Umbilical cord (tissue), 2 donors: ENCODE measurements around the gene TPBG. TPM values are rescaled to one million over a fixed set of nuclear protein-coding genes. Genes with fewer than 3 reads are reported as not detected.
"Not testable (repeated sequence)": the region's sequence is repeated elsewhere in the genome, so short reads cannot be mapped to it uniquely, and the experiment has no call there.

ENCODE experiments used
- DNase-seq: peaks from one replicate; pipeline ENCODE4 v3.0.0-alpha.2; 2015; ENCODE audit warnings: low spot score
- total RNA-seq: library from RNA; depleted of rRNA; stranded (reverse); fragments of >200 nt; gene quantifications from one replicate; pipeline ENCODE4 v1.2.3, GENCODE V29; 2014; ENCODE audit warnings: low replicate concordance; ENCODE audit not compliant: insufficient read depth

The TPBG gene
- total RNA-seq, 1 donor from 2014 or later: 5.8 TPM

DNA sequence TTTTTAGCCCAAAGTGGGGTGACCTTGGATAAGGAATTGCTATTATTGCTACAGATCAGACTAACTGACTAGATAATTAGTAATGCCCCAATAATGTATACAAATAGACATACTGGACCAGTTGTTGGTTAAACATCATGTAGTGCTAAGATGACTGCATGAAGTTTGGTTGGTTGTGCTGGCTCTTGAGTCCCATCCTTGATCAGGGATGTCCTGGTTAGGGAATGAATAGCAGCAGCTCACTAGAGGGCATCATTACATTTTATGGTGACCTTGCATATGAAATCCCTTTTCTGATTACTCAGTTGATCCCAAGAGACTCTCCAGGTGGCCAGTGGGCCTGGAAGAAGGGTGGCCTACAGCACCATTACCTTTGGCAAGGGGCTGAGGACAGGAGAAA is 10.9 kb downstream of the TPBG start:
- DNase-seq: no peak

DNA sequence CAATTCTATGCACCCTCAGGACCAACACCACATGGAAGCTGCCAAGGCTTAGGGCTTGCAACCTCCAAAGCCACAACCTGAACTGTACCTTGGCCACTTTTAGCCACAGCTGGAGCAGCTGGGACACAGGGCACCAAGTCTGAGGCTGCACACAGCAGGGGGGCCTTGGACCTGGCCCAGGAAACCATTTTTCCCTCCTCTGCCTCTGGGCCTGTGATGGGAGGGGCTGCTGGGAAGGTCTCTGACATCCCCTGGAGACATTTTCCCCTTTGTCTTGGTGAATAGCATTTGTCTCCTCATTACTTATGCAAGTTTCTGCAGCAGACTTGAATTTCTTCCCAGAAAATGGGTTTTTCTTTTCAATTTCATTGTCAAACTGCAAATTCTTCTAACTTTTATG is 13.0 kb downstream of the TPBG start:
- DNase-seq: no peak

DNA sequence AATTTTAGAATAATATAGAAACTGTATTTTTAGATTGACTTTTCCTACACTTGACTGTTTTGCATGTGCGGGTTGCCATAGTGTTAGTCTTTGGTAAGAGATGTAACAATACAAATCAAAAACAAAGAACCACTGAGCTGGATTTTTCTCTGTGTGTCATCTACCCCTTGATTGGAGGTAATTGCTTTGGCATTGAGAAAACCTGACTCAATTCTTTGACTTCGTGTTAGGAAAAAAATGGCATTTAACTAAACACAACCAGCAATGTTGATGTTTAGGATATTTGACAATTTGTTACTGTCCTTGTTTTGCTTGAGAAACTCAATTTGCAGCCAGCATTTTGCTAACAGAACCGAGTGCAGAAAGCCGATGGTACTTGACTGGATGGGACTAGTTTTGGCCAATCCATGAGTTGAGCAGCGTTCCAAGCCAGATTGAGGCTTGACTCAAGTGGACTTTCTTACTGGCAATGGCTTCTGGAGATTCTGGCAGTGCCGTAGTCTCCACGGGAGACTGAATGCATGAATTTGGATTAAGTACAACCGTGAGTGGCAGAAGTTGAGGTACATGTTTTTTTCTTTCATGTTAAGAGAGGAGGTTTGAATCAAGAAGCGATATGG is 17.1 kb downstream of the TPBG start:
- no peak for DNase-seq

DNA sequence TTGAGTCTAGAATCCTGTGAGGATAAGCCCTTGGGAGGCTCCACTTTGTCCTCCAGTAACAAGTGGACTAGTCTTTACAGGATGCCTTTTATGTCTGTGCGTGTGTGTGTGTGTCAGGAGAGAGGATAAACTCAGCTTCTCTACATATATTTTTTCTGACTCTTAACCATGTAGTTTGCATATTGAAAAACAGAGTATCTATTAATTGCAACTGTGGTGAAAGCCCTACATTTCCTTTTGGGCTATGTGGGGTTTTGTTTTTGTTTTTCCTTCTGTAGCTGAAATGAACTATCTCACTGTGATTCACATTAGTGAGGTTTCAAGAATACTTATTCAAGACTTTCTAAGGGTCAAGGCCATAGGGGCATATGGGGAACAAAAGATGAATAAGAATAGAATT is 17.7 kb downstream of the TPBG start:
- no peak for DNase-seq

DNA sequence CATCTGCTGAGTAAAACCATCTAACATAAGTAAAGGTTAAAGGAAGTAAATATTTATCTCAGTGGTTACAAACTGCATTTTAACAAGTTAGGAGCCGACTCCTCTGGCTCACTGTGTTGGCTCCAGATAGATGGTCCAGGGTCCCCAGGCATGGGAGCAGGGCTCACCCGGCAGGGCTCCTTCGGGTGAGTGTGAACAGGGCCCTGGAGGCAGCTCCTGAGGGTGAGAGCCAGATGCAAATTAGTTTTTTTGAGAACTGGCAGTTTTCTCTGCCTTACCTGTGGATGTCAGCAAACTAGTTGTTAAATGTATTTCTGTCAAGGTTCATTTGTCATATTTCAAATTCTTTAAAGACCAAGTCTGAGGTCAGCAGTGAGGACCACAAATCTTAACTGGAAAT is 21.5 kb downstream of the TPBG start:
- DNase-seq: no peak

DNA sequence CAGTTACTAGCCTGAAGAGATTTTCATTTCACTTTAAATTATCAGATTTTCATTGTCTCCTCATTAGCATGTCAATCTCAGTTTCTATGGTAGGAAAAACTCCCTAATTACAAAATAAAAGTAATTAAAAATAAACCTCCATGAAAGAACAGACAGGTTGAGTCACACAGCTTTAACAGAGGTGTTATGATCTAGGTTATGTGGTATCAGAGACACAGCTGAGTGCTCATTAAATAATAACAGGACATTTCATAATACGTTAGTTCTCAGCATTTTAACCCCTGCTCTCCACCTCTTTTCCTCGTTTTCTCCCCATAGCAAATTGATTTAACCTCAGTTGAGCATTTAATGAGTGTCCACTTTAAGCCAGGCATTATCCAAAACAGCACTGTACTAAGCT is 21.9 kb downstream of the TPBG start:
- no peak for DNase-seq

DNA sequence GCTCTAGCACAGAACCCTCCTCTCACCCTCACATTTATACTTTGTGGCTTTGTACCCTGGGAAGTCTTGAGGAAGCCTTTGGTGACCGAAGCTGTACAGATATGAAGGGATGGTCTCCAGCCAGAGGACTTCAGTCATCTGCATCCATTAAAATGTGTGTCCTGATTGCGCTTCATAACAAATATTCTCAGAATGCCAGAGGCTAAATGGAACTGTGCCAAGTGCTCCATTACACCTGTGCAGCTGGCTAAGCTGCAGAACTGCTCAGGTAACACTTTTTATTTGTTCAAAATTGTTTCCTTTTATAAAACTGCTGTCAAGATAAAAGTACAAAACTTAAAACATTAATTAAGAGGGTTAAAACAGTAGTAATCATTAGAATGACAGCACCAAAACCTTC is 22.3 kb downstream of the TPBG start:
- DNase-seq: peak; percentile 6

DNA sequence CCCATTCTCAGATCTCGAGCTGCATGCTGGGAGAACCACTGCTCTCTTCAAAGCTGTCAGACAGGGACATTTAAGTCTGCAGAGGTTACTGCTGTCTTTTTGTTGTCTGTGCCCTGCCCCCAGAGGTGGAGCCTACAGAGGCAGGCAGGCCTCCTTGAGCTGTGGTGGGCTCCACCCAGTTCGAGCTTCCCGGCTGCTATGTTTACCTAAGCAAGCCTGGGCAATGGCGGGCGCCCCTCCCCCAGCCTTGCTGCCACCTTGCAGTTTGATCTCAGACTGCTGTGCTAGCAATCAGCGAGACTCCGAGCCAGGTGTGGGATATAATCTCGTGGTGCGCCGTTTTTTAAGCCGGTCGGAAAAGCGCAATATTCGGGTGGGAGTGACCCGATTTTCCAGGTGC is 31.2 kb downstream of the TPBG start:
- not testable (repeated sequence) for DNase-seq

DNA sequence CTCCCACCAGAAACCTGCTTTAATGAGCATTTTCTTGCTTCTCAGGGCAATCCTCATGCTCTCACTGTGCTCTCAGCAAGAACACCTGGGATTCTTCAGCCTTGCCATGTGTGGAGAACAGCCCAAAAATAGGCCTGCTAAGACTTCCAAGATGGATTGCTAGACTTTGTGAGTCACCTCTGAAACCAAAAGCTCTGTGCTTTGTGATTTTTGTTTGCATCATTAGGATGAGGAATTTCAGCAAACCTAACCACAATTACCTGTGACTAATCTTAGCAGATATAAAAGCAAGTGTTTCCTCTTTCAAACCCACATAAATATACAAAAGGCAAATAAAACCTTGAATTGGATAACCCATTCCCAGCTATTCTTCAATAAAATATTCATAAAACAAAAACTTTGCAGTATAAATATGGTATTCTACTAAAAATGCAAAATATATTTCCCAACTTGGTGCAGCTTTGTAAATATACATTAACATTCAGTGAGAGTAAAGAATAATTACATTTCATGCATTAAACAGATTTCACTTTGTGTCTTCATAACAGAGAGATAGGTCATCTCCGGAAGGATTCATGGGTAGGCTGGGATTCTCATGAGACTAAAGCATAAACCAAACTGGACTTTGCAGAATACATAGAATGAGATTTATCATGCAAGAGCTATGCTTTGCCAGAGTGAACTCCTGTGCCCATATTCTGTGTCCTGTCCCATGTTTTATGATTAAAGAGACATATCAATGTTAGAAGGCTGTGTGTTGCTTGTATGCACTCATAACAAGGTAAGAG is 33.5 kb downstream of the TPBG start:
- DNase-seq: no peak

DNA sequence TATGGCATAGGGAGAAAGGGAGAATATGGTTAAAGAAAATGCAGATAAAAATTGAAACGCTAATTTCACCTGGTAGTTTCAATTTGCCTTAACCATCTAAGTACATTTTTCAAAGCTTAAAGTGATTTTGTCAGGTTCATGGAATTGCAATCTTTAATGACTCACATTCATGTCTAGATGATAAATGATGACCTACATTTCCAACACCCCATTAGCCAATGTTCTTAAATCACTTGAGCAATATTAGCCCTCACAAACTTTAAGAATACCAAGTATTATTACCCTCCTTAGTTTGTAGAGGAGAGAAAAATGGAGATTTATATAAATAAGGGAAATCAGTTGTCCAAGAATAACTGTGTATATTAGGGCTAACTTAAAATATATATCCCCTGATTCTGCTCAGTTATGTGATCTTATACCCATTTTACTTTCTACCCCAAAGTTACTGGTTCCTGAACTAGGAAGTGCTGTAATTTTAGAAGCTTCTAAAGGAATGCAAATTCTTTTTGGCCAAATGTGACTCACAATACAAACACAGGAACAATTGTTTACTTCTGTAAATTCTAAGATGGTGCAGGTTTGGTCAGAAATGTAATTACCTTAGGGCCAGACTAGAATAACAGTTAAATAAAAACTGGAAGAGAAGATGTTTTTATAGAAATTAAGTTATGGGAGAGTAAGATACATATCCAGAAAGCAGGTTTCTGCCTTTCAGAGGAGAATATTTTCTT is 34.5 kb downstream of the TPBG start:
- no peak for DNase-seq

DNA sequence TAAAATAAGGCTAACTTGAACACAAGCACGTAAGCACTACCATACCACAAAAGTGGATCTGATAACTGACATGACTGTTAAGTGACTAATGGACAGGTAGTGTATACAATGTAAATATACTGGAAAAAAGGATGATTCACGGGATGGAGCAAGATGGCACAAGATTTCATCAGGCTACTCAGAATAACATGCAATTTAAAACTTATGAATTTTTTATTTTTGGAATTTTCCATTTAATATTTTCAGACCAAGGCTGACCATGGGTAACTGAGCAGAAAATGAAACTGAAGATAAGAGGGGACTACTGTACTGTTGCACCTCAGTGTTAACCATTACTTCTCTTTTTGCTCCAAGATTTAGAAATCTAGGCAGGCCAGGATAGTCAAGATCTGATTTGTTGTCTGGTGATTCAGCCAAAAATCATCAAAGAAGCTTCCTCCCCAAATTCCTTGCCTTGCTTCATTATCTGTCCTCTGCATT is 45.4 kb downstream of the TPBG start:
- no peak for DNase-seq

DNA sequence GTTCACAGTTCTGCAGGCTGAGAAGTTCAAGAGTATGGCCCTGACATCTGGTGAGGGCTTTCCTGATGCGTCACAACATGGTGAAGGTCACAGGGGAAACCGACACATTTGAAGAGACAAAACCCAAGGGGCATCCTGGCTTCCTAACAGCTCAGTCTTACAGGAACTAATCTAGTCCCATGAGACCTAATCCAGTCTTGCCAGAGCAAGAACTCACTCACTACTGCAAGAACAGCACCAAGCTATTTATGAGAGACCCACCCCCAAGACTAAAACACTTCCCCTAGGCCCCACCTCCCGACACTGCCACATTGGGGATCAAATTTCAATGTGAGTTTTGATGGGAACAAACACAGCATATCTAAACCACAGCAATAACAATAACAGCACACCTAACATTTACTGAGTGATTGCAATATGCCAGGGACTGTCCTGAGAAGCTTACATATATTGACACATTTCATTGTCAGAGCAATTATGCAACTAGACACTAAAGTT is 46.6 kb downstream of the TPBG start:
- no peak for DNase-seq

DNA sequence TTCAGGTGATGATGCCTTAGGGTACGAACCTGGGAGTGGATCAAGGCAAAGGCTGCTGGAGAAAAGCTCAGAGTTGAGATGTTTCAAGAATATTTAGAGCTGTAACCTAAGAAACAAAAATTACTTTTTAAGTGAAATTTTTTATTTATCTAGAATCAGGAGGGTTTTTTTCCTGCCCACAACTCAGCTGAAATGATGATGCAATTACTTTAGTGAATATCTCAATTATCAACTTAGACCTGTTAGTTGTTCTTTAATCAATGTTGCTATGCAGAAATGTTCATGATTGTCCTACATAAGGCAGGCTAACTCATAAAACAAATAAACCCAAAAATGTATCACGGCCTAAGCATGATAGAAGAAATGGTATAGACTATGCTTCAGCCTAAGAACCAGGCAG is 50.3 kb downstream of the TPBG start:
- no peak for DNase-seq

DNA sequence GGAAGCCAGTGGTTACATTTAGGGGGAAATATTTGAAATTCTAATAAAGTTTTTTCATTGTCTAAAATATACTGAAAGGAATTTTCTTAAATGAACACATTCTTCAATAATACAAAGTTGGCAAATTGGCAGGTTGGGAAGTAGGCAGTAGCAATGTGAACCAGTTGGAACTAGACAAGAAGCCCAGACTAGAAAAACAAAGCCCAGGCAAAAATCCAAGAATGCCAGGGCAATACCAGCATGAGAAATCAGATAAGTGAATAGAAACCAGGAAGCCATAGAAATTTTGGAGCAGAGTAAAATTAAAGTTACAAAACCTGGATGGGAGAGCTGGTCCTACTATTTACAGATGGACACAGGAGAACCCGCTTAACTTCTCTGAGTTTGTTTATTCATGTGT is 52.2 kb downstream of the TPBG start:
- no peak for DNase-seq

DNA sequence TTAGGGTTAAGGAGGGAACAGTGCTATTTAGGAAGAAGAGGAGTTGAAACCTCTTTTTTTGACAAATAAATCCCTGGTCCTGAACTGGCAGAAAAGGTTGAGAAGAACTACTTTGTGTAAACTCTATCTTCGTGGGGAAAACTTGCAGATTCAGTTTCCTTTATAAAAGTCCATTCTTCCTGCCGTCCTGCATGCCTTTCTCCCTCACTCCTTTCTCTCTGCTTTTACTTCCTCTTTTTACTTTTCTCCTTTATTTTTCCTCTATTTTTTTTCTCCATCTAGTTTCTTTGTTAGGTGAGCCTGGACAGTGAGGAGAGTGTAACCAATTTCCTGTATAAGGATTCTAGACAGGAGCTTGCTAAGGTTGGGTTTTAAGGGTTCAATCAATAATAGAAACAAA is 52.7 kb downstream of the TPBG start:
- no peak for DNase-seq

Other genes starting within 250 kb of the TPBG start
- 60.7 TPM for gene IBTK, start 116.1 kb upstream of the TPBG start, total RNA-seq